ENCODE measurements around the gene MYL10. TPM values are rescaled to one million over a fixed set of nuclear protein-coding genes. Genes with fewer than 3 reads are reported as not detected.
A peak's percentile ranks its signal among the peaks of the same experiment; 100 is the strongest.

MYL10 gene
- polyA plus RNA-seq, 2 of the 4 experiments (the other 2 are of a cell fraction), result not detected

DNA sequence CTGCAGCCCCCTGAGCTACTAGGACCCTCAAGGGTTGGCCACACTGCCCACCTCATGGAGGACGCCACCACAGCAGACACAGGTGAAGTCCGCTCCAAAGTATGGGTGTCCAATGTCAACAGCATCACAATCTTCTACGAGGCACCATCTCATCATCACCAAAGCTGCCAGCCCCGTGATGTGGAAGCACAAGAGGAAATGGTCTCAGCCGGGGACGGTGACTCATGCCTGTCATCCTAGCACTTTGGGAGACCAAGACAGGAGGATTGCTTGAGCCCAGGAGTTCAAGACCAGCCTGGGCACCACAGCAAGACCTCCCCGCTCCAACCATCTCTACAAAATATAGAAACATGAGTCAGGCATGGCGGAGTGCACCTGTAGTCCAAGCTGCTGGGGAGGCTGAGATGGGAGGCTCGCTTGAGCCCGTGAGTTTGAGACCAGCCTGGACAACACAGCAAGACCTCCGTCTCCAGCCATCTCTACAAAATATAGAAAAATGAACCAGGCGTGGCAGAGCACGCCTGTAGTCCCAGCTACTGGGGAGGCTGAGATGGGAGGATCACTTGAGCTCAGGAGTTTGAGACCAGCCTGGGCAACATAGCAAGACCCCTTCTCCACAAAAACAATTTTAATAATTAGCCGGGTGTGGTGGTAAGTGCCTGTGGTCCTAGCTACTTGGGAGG, 48.8 kb upstream of the MYL10 start:
- no peak for TF ChIP-seq FOSL2 (IDR thresholded peaks at IDR 0.05)
- peak; percentile 54 for TF ChIP-seq FOSL2 (CRISPR knock-in tag; IDR thresholded peaks at IDR 0.05)
- TF ChIP-seq NFE2L2 (conservative IDR thresholded peaks at IDR 0.05; ENCODE audit: low read length), result no peak
- Histone ChIP-seq H3K4me3 (no peak overlapping the region), H3K9me3 (0 out of 3 replicates have a peak, but pooled peaks cover 2% of the 10 kb centered on the region), H3K27ac (peak overlapping the region in 1 of 2 experiments; percentile 80; a peak in 3 of 6 replicates), H3K4me1 (peaks cover 27% of the 10 kb centered on the region), H3K4me2 (no peak overlapping the region)
- FAIRE-seq, result no peak
- peak in 1 of 2 experiments; percentile 42 for DNase-seq (ENCODE audit: low read depth in 1 of 2, low spot score in 1 of 2)
- ChIA-PET CTCF (interaction anchor here (1.0 to 3.6 kb wide), 6 partner anchors 8 to 137 kb away, joined by 3 to 11 read pairs (median 3); no protein-coding TSS in a partner anchor), POLR2A (no interaction called here)
- no peak for ATAC-seq
- 77% methylated on average over 12 of the region's 14 CpGs for WGBS (ENCODE audit: missing lambda C conversion rate)

DNA sequence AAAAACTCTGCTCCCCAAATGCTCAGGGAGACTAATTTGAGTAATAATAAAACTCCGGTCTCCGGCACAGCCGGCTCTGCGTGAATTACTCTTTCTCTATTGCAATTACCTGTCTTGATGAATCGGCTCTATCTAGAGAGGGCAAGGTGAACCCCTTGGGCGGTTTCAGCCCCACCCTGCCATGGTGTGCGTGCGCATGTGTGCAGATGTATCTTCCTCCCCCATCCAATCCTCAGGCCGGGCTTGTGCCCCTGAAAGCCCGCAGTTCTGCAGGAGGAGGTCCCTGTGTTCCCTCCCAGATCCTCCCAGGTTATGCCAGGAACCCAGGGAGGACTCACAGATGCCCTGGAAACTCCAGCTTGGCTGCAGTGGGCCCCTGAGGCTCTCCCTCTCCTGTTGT, 48.3 kb upstream of the MYL10 start:
- no peak for TF ChIP-seq FOXS1 (CRISPR knock-in tag; IDR thresholded peaks at IDR 0.05)
- TF ChIP-seq, protein P1, sequence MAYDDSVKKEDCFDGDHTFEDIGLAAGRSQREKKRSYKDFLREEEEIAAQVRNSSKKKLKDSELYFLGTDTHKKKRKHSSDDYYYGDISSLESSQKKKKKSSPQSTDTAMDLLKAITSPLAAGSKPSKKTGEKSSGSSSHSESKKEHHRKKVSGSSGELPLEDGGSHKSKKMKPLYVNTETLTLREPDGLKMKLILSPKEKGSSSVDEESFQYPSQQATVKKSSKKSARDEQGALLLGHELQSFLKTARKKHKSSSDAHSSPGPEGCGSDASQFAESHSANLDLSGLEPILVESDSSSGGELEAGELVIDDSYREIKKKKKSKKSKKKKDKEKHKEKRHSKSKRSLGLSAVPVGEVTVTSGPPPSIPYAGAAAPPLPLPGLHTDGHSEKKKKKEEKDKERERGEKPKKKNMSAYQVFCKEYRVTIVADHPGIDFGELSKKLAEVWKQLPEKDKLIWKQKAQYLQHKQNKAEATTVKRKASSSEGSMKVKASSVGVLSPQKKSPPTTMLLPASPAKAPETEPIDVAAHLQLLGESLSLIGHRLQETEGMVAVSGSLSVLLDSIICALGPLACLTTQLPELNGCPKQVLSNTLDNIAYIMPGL (CRISPR knock-in tag; IDR thresholded peaks at IDR 0.05; ENCODE audit: borderline replicate concordance), result no peak
- no peak for TF ChIP-seq MAZ (IDR thresholded peaks at IDR 0.05; ENCODE audit: borderline replicate concordance, low read depth, low read length)
- no peak for TF ChIP-seq HDAC2 (IDR thresholded peaks at IDR 0.05)
- no peak for TF ChIP-seq ZC3H11A (IDR thresholded peaks at IDR 0.05)
- TF ChIP-seq HOXB5 (CRISPR knock-in tag; IDR thresholded peaks at IDR 0.05), result no peak
- no peak for TF ChIP-seq RNF2 (IDR thresholded peaks at IDR 0.05; ENCODE audit: borderline replicate concordance, low read depth)
- TF ChIP-seq HEYL (CRISPR knock-in tag; IDR thresholded peaks at IDR 0.05), result no peak
- TF ChIP-seq FOSL2 (IDR thresholded peaks at IDR 0.05), result no peak
- TF ChIP-seq FOSL2 (CRISPR knock-in tag; IDR thresholded peaks at IDR 0.05), result no peak
- no peak for TF ChIP-seq POLR2AphosphoS2 (conservative IDR thresholded peaks at IDR 0.05; ENCODE audit: low read length)
- TF ChIP-seq CEBPB (IDR thresholded peaks at IDR 0.05), result no peak
- TF ChIP-seq CBX2 (IDR thresholded peaks at IDR 0.05; ENCODE audit: borderline replicate concordance, low read depth), result no peak
- no peak for TF ChIP-seq TFCP2L1 (CRISPR knock-in tag; IDR thresholded peaks at IDR 0.05)
- TF ChIP-seq FOSB (CRISPR knock-in tag; IDR thresholded peaks at IDR 0.05), result no peak
- TF ChIP-seq CBX8 (IDR thresholded peaks at IDR 0.05), result no peak
- TF ChIP-seq, protein P2, sequence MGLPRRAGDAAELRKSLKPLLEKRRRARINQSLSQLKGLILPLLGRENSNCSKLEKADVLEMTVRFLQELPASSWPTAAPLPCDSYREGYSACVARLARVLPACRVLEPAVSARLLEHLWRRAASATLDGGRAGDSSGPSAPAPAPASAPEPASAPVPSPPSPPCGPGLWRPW (IDR thresholded peaks at IDR 0.05), result no peak
- no peak for TF ChIP-seq NPAS2 (CRISPR knock-in tag; IDR thresholded peaks at IDR 0.05; ENCODE audit: borderline replicate concordance)
- no peak for TF ChIP-seq SMC3 (IDR thresholded peaks at IDR 0.05)
- TF ChIP-seq JUN (IDR thresholded peaks at IDR 0.05), result no peak
- TF ChIP-seq NFE2L2 (conservative IDR thresholded peaks at IDR 0.05; ENCODE audit: low read length), result no peak
- no peak for FAIRE-seq
- ChIA-PET CTCF (interaction anchor here (0.6 to 3.6 kb wide), 5 partner anchors 10 to 569 kb away, joined by 3 to 11 read pairs (median 3); no protein-coding TSS in a partner anchor), POLR2A (no interaction called here)
- no peak for ATAC-seq
- WGBS (ENCODE audit: missing lambda C conversion rate), result 83% methylated on average over 10 of the region's 10 CpGs
- peaks cover 27% of the 10 kb centered on the region for H3K4me1 ChIP-seq
- H3K4me3 ChIP-seq, result no peak overlapping the region
- no peak for DNase-seq (ENCODE audit: low read depth in 1 of 2, low spot score in 1 of 2)
- peak overlapping the region in 1 of 2 experiments; percentile 44; a peak in 3 of 6 replicates for H3K27ac ChIP-seq
- H3K9me3 ChIP-seq, result 0 out of 3 replicates have a peak, but pooled peaks cover 2% of the 10 kb centered on the region
- no peak overlapping the region for H3K4me2 ChIP-seq

DNA sequence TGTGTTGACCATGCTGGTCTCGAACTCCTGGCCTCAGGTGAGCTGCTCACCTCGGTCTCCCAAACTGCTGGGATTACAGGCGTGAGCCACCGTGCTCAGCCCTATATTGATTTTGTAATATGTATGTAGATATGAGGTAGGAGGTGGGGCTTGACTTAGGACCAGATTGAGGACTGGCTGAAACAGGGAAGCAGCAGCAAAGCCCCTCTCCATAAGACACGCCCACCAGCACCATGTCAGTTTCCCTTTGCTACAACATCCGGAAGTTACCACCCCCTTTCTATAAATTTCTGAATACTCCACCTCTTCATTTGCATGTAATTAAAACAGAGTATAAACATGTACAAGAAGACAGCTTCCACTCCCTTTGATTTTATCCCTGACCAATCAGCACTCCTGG, 47.9 kb upstream of the MYL10 start:
- CTCF ChIA-PET, result interaction anchor here (0.6 to 3.6 kb wide), 4 partner anchors 12 to 569 kb away, joined by 3 to 11 read pairs (median 4); no protein-coding TSS in a partner anchor

More for the DNA sequence above, 47.9 kb upstream of the MYL10 start:
- POLR2A ChIA-PET, result no interaction called here
- no peak overlapping the region for H3K4me2 ChIP-seq
- DNase-seq (ENCODE audit: low read depth in 1 of 2, low spot score in 1 of 2) (no peak), FAIRE-seq (no peak), ATAC-seq (no peak)
- 0 out of 3 replicates have a peak, but pooled peaks cover 2% of the 10 kb centered on the region for H3K9me3 ChIP-seq
- 78% methylated on average over 6 of the region's 6 CpGs for WGBS (ENCODE audit: missing lambda C conversion rate)
- TF ChIP-seq, protein P3, sequence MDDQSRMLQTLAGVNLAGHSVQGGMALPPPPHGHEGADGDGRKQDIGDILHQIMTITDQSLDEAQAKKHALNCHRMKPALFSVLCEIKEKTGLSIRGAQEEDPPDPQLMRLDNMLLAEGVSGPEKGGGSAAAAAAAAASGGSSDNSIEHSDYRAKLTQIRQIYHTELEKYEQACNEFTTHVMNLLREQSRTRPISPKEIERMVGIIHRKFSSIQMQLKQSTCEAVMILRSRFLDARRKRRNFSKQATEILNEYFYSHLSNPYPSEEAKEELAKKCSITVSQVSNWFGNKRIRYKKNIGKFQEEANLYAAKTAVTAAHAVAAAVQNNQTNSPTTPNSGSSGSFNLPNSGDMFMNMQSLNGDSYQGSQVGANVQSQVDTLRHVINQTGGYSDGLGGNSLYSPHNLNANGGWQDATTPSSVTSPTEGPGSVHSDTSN (IDR thresholded peaks at IDR 0.05), result no peak
- H3K4me3 ChIP-seq, result no peak overlapping the region
- H3K27ac ChIP-seq, result no peak overlapping the region; a peak in 1 of 6 replicates
- peaks cover 26% of the 10 kb centered on the region for H3K4me1 ChIP-seq

Data from A549 (cell line).